Neural progenitor cell (in vitro differentiated cells): Measurements from ENCODE around the gene PCGF1.

Experiments used
- EZH2 ChIP-seq: fragments of 200-600 bp; sonication (generic); IDR thresholded peaks from 2 replicates; pipeline ENCODE4 v1.6.1; 2017; ENCODE audit warnings: antibody characterized with exemption, mild to moderate bottlenecking, moderate library complexity
- EZH2phosphoT487 ChIP-seq: fragments of 200-600 bp; sonication (generic); IDR thresholded peaks from 2 replicates; pipeline ENCODE4 v1.6.1; 2017; ENCODE audit warnings: antibody characterized with exemption
- TF ChIP-seq, protein P1 (sequence below): fragments of 200-600 bp; sonication (generic); IDR thresholded peaks from 2 replicates; pipeline ENCODE4 v1.5.1; 2017; ENCODE audit warnings: antibody characterized with exemption, mild to moderate bottlenecking

DNA sequence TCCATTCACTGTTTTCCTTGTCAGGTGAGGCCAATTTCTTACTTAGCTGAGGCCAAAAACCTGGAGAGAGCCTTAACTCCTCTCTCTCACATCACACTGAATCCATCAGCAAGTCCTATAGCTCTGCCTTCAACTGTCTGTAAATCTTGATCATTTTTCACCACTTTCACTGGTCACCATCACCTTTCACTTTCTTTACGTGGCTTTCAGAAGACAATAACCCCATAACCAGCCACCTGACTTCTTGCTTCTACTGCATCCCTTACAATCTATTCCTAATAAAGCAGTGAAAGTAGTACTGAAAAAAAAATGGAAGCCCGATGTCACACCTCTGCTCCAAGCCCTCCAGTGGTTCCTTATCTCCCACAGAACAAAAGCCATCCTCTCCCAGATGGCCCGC is 38.5 kb upstream of the PCGF1 start:
- TF ChIP-seq, protein P1, sequence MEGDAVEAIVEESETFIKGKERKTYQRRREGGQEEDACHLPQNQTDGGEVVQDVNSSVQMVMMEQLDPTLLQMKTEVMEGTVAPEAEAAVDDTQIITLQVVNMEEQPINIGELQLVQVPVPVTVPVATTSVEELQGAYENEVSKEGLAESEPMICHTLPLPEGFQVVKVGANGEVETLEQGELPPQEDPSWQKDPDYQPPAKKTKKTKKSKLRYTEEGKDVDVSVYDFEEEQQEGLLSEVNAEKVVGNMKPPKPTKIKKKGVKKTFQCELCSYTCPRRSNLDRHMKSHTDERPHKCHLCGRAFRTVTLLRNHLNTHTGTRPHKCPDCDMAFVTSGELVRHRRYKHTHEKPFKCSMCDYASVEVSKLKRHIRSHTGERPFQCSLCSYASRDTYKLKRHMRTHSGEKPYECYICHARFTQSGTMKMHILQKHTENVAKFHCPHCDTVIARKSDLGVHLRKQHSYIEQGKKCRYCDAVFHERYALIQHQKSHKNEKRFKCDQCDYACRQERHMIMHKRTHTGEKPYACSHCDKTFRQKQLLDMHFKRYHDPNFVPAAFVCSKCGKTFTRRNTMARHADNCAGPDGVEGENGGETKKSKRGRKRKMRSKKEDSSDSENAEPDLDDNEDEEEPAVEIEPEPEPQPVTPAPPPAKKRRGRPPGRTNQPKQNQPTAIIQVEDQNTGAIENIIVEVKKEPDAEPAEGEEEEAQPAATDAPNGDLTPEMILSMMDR: no peak
- no peak for TF ChIP-seq EZH2
- TF ChIP-seq EZH2phosphoT487: no peak
